ENCODE results near the gene COL2A1. TPM values are rescaled to one million over a fixed set of nuclear protein-coding genes. Genes with fewer than 3 reads are reported as not detected.

The COL2A1 gene
- polyA plus RNA-seq, 1 donor (not counting 4 experiments of a cell fraction or from before 2014, with no cell fraction given), result 0.03 TPM

DNA sequence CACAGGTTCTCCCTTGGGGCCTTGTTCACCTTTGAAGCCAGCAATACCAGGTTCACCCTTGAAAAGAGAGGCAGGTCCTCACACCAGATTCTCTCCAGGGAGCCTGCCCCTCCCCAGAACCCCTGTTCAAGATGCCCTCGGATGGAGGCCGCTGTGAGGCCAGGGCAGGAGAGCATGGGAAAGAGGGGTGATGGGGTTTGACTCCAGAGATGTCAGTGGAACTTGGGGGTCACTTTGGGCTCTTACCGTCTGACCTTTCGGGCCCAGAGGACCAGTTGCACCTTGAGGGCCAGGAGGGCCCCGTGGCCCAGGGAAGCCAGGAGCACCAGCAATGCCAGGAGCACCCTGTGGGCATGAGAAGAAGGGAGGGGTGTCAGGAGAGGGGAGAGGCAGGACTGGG lies 17.4 kb downstream of the COL2A1 start:
- dilution Hi-C loops (cut with MboI; ENCODE audit: extremely low pct_ligation_motif_present, low sequenced_read_pairs), result no loop called here
- Histone ChIP-seq H2AFZ (ENCODE audit: control insufficient read depth, low read length) (no peak overlapping the region), H3K4me3 (ENCODE audit: control insufficient read depth in 2 of 3, extremely low read depth in 1 of 3, insufficient read depth in 2 of 3, low read depth in 1 of 3, low read length in 3 of 3) (no peak overlapping the region), H3K79me2 (ENCODE audit: control insufficient read depth, insufficient read depth, low read length) (no peaks in the 10 kb centered on the region), H3K27ac (ENCODE audit: control insufficient read depth, insufficient read depth, low read length) (no peak overlapping the region), H4K20me1 (ENCODE audit: control insufficient read depth, extremely low read depth, insufficient read depth, low read length) (no peaks in the 10 kb centered on the region), H3K9me1 (ENCODE audit: control insufficient read depth, extremely low read depth, insufficient read depth, low read length) (no peaks in the 10 kb centered on the region), H3K36me3 (ENCODE audit: control insufficient read depth in 2 of 2, extremely low read depth in 1 of 2, insufficient read depth in 2 of 2, low read length in 2 of 2) (no peaks in the 10 kb centered on the region), H3K9me3 (ENCODE audit: control insufficient read depth, low read depth, low read length) (no peaks in the 10 kb centered on the region), H3K9ac (ENCODE audit: control insufficient read depth, extremely low read depth, insufficient read depth, low read length) (no peak overlapping the region), H3K27me3 (ENCODE audit: control insufficient read depth, extremely low read depth, insufficient read depth, low read length) (peaks cover 14% of the 10 kb centered on the region), H3K4me1 (ENCODE audit: control insufficient read depth, extremely low read depth, insufficient read depth, low read length) (no peaks in the 10 kb centered on the region), H3K4me2 (ENCODE audit: control insufficient read depth, extremely low read depth, insufficient read depth, low read depth, low read length) (no peak overlapping the region)
- FAIRE-seq (no peak), DNase-seq (ENCODE audit: low read depth, low spot score) (no peak)
- TF ChIP-seq, protein P1, sequence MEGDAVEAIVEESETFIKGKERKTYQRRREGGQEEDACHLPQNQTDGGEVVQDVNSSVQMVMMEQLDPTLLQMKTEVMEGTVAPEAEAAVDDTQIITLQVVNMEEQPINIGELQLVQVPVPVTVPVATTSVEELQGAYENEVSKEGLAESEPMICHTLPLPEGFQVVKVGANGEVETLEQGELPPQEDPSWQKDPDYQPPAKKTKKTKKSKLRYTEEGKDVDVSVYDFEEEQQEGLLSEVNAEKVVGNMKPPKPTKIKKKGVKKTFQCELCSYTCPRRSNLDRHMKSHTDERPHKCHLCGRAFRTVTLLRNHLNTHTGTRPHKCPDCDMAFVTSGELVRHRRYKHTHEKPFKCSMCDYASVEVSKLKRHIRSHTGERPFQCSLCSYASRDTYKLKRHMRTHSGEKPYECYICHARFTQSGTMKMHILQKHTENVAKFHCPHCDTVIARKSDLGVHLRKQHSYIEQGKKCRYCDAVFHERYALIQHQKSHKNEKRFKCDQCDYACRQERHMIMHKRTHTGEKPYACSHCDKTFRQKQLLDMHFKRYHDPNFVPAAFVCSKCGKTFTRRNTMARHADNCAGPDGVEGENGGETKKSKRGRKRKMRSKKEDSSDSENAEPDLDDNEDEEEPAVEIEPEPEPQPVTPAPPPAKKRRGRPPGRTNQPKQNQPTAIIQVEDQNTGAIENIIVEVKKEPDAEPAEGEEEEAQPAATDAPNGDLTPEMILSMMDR (optimal IDR thresholded peaks at IDR 0.05 in 1 of 3, IDR thresholded peaks at IDR 0.05 in 1 of 3, conservative IDR thresholded peaks at IDR 0.05 in 1 of 3; ENCODE audit: extremely low read depth in 1 of 3, insufficient read depth in 2 of 3, low read length in 3 of 3), result no peak
- TF ChIP-seq EZH2 (IDR thresholded peaks at IDR 0.05; ENCODE audit: low read length), result no peak

DNA sequence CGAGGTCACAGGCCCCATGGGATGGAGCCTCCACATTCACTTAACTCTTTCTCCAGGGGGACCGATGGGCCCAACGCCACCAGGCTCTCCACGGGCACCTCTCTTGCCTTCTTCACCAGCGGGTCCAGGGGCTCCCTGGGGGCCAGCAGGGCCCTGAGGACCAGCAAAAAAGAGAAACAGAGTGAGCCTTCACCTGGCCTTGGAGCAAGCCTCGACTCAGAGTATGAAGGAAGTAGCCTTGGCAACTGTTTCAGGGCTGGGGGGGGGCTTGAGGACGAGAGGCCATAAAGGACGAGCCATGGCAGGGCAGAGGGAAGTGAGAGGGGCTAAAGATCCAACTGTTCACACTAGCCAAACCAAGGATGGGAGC lies 18.0 kb downstream of the COL2A1 start:
- Histone ChIP-seq H4K20me1 (ENCODE audit: control insufficient read depth, extremely low read depth, insufficient read depth, low read length) (no peaks in the 10 kb centered on the region), H3K4me3 (ENCODE audit: control insufficient read depth in 2 of 3, extremely low read depth in 1 of 3, insufficient read depth in 2 of 3, low read depth in 1 of 3, low read length in 3 of 3) (no peak overlapping the region), H3K27ac (ENCODE audit: control insufficient read depth, insufficient read depth, low read length) (no peak overlapping the region), H3K9me3 (ENCODE audit: control insufficient read depth, low read depth, low read length) (no peaks in the 10 kb centered on the region), H3K36me3 (ENCODE audit: control insufficient read depth in 2 of 2, extremely low read depth in 1 of 2, insufficient read depth in 2 of 2, low read length in 2 of 2) (no peaks in the 10 kb centered on the region), H3K27me3 (ENCODE audit: control insufficient read depth, extremely low read depth, insufficient read depth, low read length) (peaks cover 16% of the 10 kb centered on the region), H3K79me2 (ENCODE audit: control insufficient read depth, insufficient read depth, low read length) (no peaks in the 10 kb centered on the region), H3K9ac (ENCODE audit: control insufficient read depth, extremely low read depth, insufficient read depth, low read length) (no peak overlapping the region), H3K4me1 (ENCODE audit: control insufficient read depth, extremely low read depth, insufficient read depth, low read length) (no peaks in the 10 kb centered on the region), H3K9me1 (ENCODE audit: control insufficient read depth, extremely low read depth, insufficient read depth, low read length) (no peaks in the 10 kb centered on the region), H2AFZ (ENCODE audit: control insufficient read depth, low read length) (no peak overlapping the region), H3K4me2 (ENCODE audit: control insufficient read depth, extremely low read depth, insufficient read depth, low read depth, low read length) (no peak overlapping the region)
- DNase-seq (ENCODE audit: low read depth, low spot score) (no peak), FAIRE-seq (no peak)
- TF ChIP-seq EZH2 (IDR thresholded peaks at IDR 0.05; ENCODE audit: low read length), result no peak
- TF ChIP-seq, protein P1 (optimal IDR thresholded peaks at IDR 0.05 in 1 of 3, IDR thresholded peaks at IDR 0.05 in 1 of 3, conservative IDR thresholded peaks at IDR 0.05 in 1 of 3; ENCODE audit: extremely low read depth in 1 of 3, insufficient read depth in 2 of 3, low read length in 3 of 3), result no peak
- dilution Hi-C loops (cut with MboI; ENCODE audit: extremely low pct_ligation_motif_present, low sequenced_read_pairs), result no loop called here

All from keratinocyte (primary cell).